Osteoblast (primary cell): ENCODE data around the gene CFAP45. TPM values are rescaled to one million over a fixed set of nuclear protein-coding genes. Genes with fewer than 3 reads are reported as not detected.
A peak's percentile ranks its signal among the peaks of the same experiment; 100 is the strongest.

Source experiments
- DNase-seq: peaks from one replicate; pipeline ENCODE4 v3.0.0; 2011; ENCODE audit warnings: low spot score, mixed read lengths; ENCODE audit not compliant: insufficient read length; ENCODE audit errors: missing footprints
- H2AFZ ChIP-seq: 2 replicates; pipeline ENCODE4 v1.6.0; 2011; ENCODE audit warnings: mild to moderate bottlenecking, low read length
- H3K27ac ChIP-seq: 2 replicates; pipeline ENCODE4 v1.5.1; 2011; ENCODE audit warnings: mild to moderate bottlenecking, low read depth, low read length, moderate library complexity
- H3K27me3 ChIP-seq: 2 replicates; pipeline ENCODE4 v1.6.0; 2012; ENCODE audit warnings: mild to moderate bottlenecking, control low read depth, inconsistent platforms, low read length, moderate library complexity; ENCODE audit not compliant: insufficient read depth
- H3K36me3 ChIP-seq: 2 replicates; pipeline ENCODE4 v1.5.1; 2011; ENCODE audit warnings: mild to moderate bottlenecking, low read length, control low read depth, moderate library complexity; ENCODE audit not compliant: insufficient read depth
- H3K4me1 ChIP-seq: 2 replicates; pipeline ENCODE4 v1.5.1; 2011; ENCODE audit warnings: mild to moderate bottlenecking, low read length, control low read depth, moderate library complexity; ENCODE audit not compliant: insufficient read depth
- H3K4me2 ChIP-seq: 2 replicates; pipeline ENCODE4 v1.6.0; 2011; ENCODE audit warnings: mild to moderate bottlenecking, low read length; ENCODE audit not compliant: insufficient read depth
- H3K4me3 ChIP-seq: fragments of 200-600 bp; sonication (generic); 3 replicates; pipeline ENCODE4 v1.5.1; 2012; ENCODE audit warnings: mild to moderate bottlenecking, low read length, inconsistent platforms; ENCODE audit not compliant: insufficient read depth
- H3K79me2 ChIP-seq: 2 replicates; pipeline ENCODE4 v1.6.0; 2012; ENCODE audit warnings: mild to moderate bottlenecking, low read length, control low read depth, inconsistent platforms; ENCODE audit not compliant: insufficient read depth
- H3K9me3 ChIP-seq: 2 replicates; pipeline ENCODE4 v1.5.1; 2011; ENCODE audit warnings: low read depth, low read length, control low read depth
- H4K20me1 ChIP-seq: 2 replicates; pipeline ENCODE4 v1.6.0; 2012; ENCODE audit warnings: mild to moderate bottlenecking, low read length, control low read depth; ENCODE audit not compliant: insufficient read depth
- CTCF ChIP-seq: IDR thresholded peaks from 2 replicates; pipeline ENCODE4 v1.5.1; 2011; ENCODE audit warnings: mild to moderate bottlenecking, low read depth, low read length, moderate library complexity; ENCODE audit errors: extremely low read depth
- total RNA-seq: library from RNA; depleted of rRNA; stranded (reverse); fragments of >200 nt; gene quantifications from 2 replicates; pipeline ENCODE4 v1.2.3, GENCODE V29; 2012

The CFAP45 gene
- total RNA-seq, 1 donor, result 0.36 TPM

GRCh38 chr1:159884296-159884695, 15.7 kb downstream of the CFAP45 start:
- H3K9me3 ChIP-seq, result no peaks in the 10 kb centered on the region
- H3K4me3 ChIP-seq, result no peak overlapping the region
- no peaks in the 10 kb centered on the region for H3K27me3 ChIP-seq
- no peaks in the 10 kb centered on the region for H3K79me2 ChIP-seq
- no peak overlapping the region for H3K27ac ChIP-seq
- peaks cover 26% of the 10 kb centered on the region for H3K4me1 ChIP-seq
- no peak overlapping the region for H3K4me2 ChIP-seq
- no peak for DNase-seq
- TF ChIP-seq CTCF, result no peak
- no peaks in the 10 kb centered on the region for H4K20me1 ChIP-seq
- H2AFZ ChIP-seq, result no peak overlapping the region
- H3K36me3 ChIP-seq, result no peaks in the 10 kb centered on the region

GRCh38 chr1:159883134-159883533, 16.8 kb downstream of the CFAP45 start:
- no peak for DNase-seq
- H3K27me3 ChIP-seq, result no peaks in the 10 kb centered on the region
- no peak overlapping the region for H3K4me2 ChIP-seq
- no peaks in the 10 kb centered on the region for H3K79me2 ChIP-seq
- no peaks in the 10 kb centered on the region for H3K9me3 ChIP-seq
- H3K36me3 ChIP-seq, result no peaks in the 10 kb centered on the region
- no peak for TF ChIP-seq CTCF
- H3K4me1 ChIP-seq, result peaks cover 31% of the 10 kb centered on the region
- no peak overlapping the region for H2AFZ ChIP-seq
- no peak overlapping the region for H3K27ac ChIP-seq
- no peaks in the 10 kb centered on the region for H4K20me1 ChIP-seq
- no peak overlapping the region for H3K4me3 ChIP-seq

- H3K4me1 ChIP-seq, result peaks cover 31% of the 10 kb centered on the region
- no peaks in the 10 kb centered on the region for H3K9me3 ChIP-seq
- H3K36me3 ChIP-seq, result no peaks in the 10 kb centered on the region
- TF ChIP-seq CTCF, result no peak
- no peaks in the 10 kb centered on the region for H3K79me2 ChIP-seq
- H2AFZ ChIP-seq, result no peak overlapping the region
- no peak overlapping the region for H3K4me3 ChIP-seq
- no peak for DNase-seq
- H4K20me1 ChIP-seq, result no peaks in the 10 kb centered on the region
- H3K27ac ChIP-seq, result peak overlapping the region; percentile 28
- H3K4me2 ChIP-seq, result peak overlapping the region; percentile 47
- H3K27me3 ChIP-seq, result no peaks in the 10 kb centered on the region
Observed at GRCh38 chr1:159882527-159882862, 17.5 kb downstream of the CFAP45 start.

- no peaks in the 10 kb centered on the region for H3K79me2 ChIP-seq
- no peaks in the 10 kb centered on the region for H3K36me3 ChIP-seq
- peak; percentile 85 for DNase-seq
- TF ChIP-seq CTCF, result no peak
- no peaks in the 10 kb centered on the region for H3K9me3 ChIP-seq
- H2AFZ ChIP-seq, result no peak overlapping the region
- no peaks in the 10 kb centered on the region for H4K20me1 ChIP-seq
- peak overlapping the region; percentile 28 for H3K27ac ChIP-seq
- no peak overlapping the region for H3K4me3 ChIP-seq
- H3K4me2 ChIP-seq, result peak overlapping the region; percentile 47
- H3K4me1 ChIP-seq, result peaks cover 31% of the 10 kb centered on the region
- H3K27me3 ChIP-seq, result no peaks in the 10 kb centered on the region
Observed at GRCh38 chr1:159881622-159882526, 18.1 kb downstream of the CFAP45 start.
